Gastroesophageal sphincter (tissue), 4 donors: ENCODE measurements around the gene SRSF10. TPM values are rescaled to one million over a fixed set of nuclear protein-coding genes. Genes with fewer than 3 reads are reported as not detected.
"Not testable (repeated sequence)": the region's sequence is repeated elsewhere in the genome, so short reads cannot be mapped to it uniquely, and the experiment has no call there.

Experiments used
- ATAC-seq: fragments of 150-250 bp; one replicate; pipeline ENCODE4 v1.9.1; 2016; ENCODE audit warnings: mild to moderate bottlenecking, moderate library complexity
- H3K27ac ChIP-seq, 4 donors: fragments of 200-600 bp; sonication (generic) in 3 of 4; 1 replicate in 3 of 4; 2 replicates in 1 of 4; pipeline ENCODE4 v1.5.1; 2016 to 2019
- H3K27me3 ChIP-seq: fragments of 200-600 bp; sonication (generic); one replicate; pipeline ENCODE4 v1.5.1; 2019
- H3K36me3 ChIP-seq, 2 donors: fragments of 200-600 bp; sonication (generic); one replicate each; pipeline ENCODE4 v1.5.1; 2019; ENCODE audit warnings: control low read depth in 1 of 2
- H3K4me1 ChIP-seq, 3 donors: fragments of 200-600 bp; sonication (generic); 1 replicate in 2 of 3; 2 replicates in 1 of 3; pipeline ENCODE4 v1.5.1; 2016 to 2019; ENCODE audit warnings: control low read depth in 2 of 3
- H3K4me3 ChIP-seq, 2 donors: fragments of 200-600 bp; sonication (generic); one replicate each; pipeline ENCODE4 v1.5.1; 2019; ENCODE audit warnings: mild to moderate bottlenecking in 1 of 2, moderate library complexity in 1 of 2
- H3K9me3 ChIP-seq, 3 donors: fragments of 200-600 bp; sonication (generic); one replicate each; pipeline ENCODE4 v1.5.1; 2017 to 2019; ENCODE audit warnings: control low read depth in 2 of 3
- EP300 ChIP-seq: sonication (generic); formaldehyde crosslinking; IDR thresholded peaks from one replicate; pipeline ENCODE4 v1.6.1; 2017; ENCODE audit warnings: antibody characterized with exemption, mild to moderate bottlenecking
- POLR2A ChIP-seq, 2 donors: fragments of 450-650 bp; IDR thresholded peaks; one replicate each; pipeline ENCODE4 v1.6.1; 2017; ENCODE audit warnings: antibody characterized with exemption in 2 of 2, mild to moderate bottlenecking in 2 of 2, moderate library complexity in 1 of 2
- POLR2AphosphoS5 ChIP-seq: sonication (generic); formaldehyde crosslinking; IDR thresholded peaks from one replicate; pipeline ENCODE4 v1.6.1; 2017; ENCODE audit warnings: antibody characterized with exemption
- WGBS, 2 donors: methylation state at CpG; one replicate each; pipeline ENCODE4 v1.1.5; 2018; ENCODE audit warnings: low coverage in 1 of 2; 5-methylcytosine and 5-hydroxymethylcytosine counted together
- total RNA-seq, 4 donors: library from RNA; depleted of rRNA; stranded (reverse); fragments of >200 nt; gene quantifications; one replicate each; pipeline ENCODE4 v1.1.0, GENCODE V29; 2016
- TF ChIP-seq, protein P1 (sequence below), 4 experiments: fragments of 200-600 bp in 2 of 4; fragments of 450-650 bp in 2 of 4; sonication (generic) in 1 of 4; IDR thresholded peaks; one replicate each; pipeline ENCODE4 v1.5.1; 2017 to 2019; ENCODE audit warnings: antibody characterized with exemption in 4 of 4, mild to moderate bottlenecking in 2 of 4, moderate library complexity in 2 of 4

SRSF10 gene
- total RNA-seq, 4 donors from 2014 or later = 51.5 to 117 (median 76.2) TPM

GRCh38 chr1:23960291-23961020, 19.7 kb downstream of the SRSF10 start:
- WGBS, 2 donors = 0% methylated on average over 14 to 15 of the region's 15 CpGs
- peak overlapping the region; percentile 86 to 100 (median 98) for H3K27ac ChIP-seq
- H3K4me3 ChIP-seq = peak overlapping the region; percentile 70 to 85
- H3K36me3 ChIP-seq = peaks cover 0 to 30% of the 10 kb centered on the region in 2 donors
- TF ChIP-seq POLR2AphosphoS5 = peak; percentile 25
- TF ChIP-seq, protein P1, sequence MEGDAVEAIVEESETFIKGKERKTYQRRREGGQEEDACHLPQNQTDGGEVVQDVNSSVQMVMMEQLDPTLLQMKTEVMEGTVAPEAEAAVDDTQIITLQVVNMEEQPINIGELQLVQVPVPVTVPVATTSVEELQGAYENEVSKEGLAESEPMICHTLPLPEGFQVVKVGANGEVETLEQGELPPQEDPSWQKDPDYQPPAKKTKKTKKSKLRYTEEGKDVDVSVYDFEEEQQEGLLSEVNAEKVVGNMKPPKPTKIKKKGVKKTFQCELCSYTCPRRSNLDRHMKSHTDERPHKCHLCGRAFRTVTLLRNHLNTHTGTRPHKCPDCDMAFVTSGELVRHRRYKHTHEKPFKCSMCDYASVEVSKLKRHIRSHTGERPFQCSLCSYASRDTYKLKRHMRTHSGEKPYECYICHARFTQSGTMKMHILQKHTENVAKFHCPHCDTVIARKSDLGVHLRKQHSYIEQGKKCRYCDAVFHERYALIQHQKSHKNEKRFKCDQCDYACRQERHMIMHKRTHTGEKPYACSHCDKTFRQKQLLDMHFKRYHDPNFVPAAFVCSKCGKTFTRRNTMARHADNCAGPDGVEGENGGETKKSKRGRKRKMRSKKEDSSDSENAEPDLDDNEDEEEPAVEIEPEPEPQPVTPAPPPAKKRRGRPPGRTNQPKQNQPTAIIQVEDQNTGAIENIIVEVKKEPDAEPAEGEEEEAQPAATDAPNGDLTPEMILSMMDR (IDR thresholded peaks at IDR 0.05) = no peak
- no peak for TF ChIP-seq POLR2A (IDR thresholded peaks at IDR 0.05)
- no peak for TF ChIP-seq EP300
- no peaks in the 10 kb centered on the region for H3K9me3 ChIP-seq
- ATAC-seq = no peak
- H3K4me1 ChIP-seq = peaks cover 7 to 65% (median 9%) of the 10 kb centered on the region in 3 donors
- no peaks in the 10 kb centered on the region for H3K27me3 ChIP-seq

DNA sequence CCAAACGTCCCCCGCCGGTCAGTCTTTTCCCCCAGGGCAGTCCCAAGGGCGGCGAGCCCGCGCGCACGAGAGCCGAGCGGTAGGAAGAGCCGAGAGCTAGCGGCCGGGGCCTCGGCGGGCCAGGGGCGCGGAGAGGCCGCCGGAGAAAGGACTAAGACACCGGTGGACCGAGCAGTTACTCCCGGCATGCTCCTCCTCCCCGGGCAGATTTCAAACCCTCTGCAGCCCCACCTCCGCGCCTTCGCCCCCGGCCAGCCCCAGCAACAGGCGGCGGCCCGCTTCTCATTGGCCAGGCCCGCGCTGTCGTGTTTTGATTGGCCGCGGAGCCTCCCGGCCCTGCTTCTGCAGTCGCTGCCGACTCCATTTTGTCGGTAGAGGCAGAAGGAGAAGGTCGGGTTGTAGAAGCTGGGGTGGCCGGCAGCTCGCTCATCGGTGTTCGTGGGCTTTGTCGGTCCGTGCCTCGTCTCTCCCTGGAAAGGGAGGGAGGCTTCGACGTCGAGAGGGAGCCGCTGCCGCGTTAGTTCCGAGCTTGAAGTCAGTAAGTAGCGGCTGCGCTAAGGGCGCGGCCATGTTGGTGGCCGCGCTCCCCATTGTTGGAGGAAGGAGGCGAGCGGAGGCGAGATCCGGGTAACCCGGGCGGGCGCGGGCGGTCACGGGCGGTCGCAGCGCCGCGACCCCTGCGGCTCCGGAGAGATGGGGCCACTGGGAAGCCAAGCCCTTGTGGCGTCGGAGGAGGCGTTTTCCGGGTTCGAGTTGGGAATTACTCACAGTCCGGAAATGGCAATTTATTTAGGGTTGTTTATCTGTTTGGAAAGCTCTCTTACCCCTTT, 20.5 kb downstream of the SRSF10 start, which contains the start of gene PNRC2:
Gene PNRC2 (plus strand): TSS at position 368 of the 830 bp plus-strand sequence. CDS start 1,630 bp downstream, outside the sequence.
- peak within 1 kb of the TSS; percentile 86 to 100 (median 98) for H3K27ac ChIP-seq
- peaks cover 0 to 26% of the 10 kb centered on the region in 2 donors for H3K36me3 ChIP-seq
- 0% methylated on average over 2 of the region's 84 CpGs; no CpG with 5 or more reads in 1 of the 2 donors for WGBS, 2 donors
- peak; percentile 97 for ATAC-seq
- no peaks in the 10 kb centered on the region for H3K9me3 ChIP-seq
- H3K4me1 ChIP-seq = peaks cover 5 to 65% (median 7%) of the 10 kb centered on the region in 3 donors
- peak within 1 kb of the TSS; percentile 70 to 85 for H3K4me3 ChIP-seq
- peak; percentile 84 to 92 for TF ChIP-seq POLR2A (IDR thresholded peaks at IDR 0.05)
- no peak for TF ChIP-seq EP300
- TF ChIP-seq, protein P1 (IDR thresholded peaks at IDR 0.05) = peak in 1 of 4 experiments; percentile 25
- TF ChIP-seq POLR2AphosphoS5 = peak; percentile 91
- H3K27me3 ChIP-seq = no peaks in the 10 kb centered on the region

GRCh38 chr1:23958810-23959460, 21.2 kb downstream of the SRSF10 start:
- H3K9me3 ChIP-seq = no peaks in the 10 kb centered on the region
- peaks cover 0 to 19% of the 10 kb centered on the region in 2 donors for H3K36me3 ChIP-seq
- TF ChIP-seq POLR2A (IDR thresholded peaks at IDR 0.05) = peak in 1 of 2 donors; percentile 16
- TF ChIP-seq, protein P1 (IDR thresholded peaks at IDR 0.05) = peak in 3 of 4 experiments; percentile 14 to 64 (median 46)
- no peak for TF ChIP-seq EP300
- TF ChIP-seq POLR2AphosphoS5 = peak; percentile 74
- peak overlapping the region; percentile 70 to 85 for H3K4me3 ChIP-seq
- ATAC-seq = peak; percentile 83
- peaks cover 0 to 62% (median 7%) of the 10 kb centered on the region in 3 donors for H3K4me1 ChIP-seq
- no peaks in the 10 kb centered on the region for H3K27me3 ChIP-seq
- H3K27ac ChIP-seq = peak overlapping the region; percentile 86 to 100 (median 98)
- 1 to 3% methylated on average over 12 to 14 of the region's 30 CpGs for WGBS, 2 donors

DNA sequence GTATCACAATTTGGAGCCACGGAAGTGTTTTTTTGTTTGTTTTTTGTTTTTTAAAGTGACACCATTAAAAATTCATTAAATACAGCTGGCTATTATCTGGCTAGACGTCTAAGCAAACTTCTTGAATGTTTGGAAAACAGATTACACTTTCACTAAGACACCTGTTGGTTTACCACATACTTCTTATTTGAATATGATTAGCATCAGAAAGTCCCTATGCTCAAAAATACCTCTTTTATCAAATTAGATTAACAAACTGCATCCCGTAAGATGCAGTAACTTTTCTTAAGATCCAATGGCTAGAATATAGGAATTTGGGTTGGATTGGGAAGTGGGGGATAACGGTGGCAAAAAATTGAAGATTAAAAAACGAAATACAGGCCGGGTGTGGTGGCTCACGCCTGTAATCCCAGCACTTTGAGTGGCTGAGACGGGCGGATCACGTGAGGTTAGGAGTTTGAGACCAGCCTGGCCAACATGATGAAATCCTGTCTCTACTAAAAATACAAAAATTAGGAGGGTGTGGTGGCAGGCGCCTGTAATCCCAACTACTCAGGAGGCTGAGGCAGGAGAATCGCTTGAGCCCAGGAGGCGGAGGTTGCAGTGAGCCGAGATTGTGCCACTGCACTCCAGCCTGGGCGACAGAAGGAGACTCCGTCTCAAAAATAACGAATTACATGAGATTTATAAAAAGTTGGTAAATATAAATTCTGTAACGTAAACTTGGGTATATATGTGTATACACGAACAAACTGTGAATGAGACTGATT, 21.9 kb downstream of the SRSF10 start:
- Histone ChIP-seq H3K4me1 (peaks cover 0 to 55% (median 7%) of the 10 kb centered on the region in 3 donors), H3K27ac (peak overlapping the region; percentile 86 to 100 (median 98)), H3K4me3 (peak overlapping the region; percentile 70 to 85), H3K36me3 (peaks cover 0 to 12% of the 10 kb centered on the region in 2 donors)
- 52% methylated on average over 11 to 19 of the region's 19 CpGs for WGBS, 2 donors
- not testable (repeated sequence) for H3K9me3 ChIP-seq, ATAC-seq, H3K27me3 ChIP-seq
